Measurements from ENCODE around the gene VASH1. TPM values are rescaled to one million over a fixed set of nuclear protein-coding genes. Genes with fewer than 3 reads are reported as not detected.

The VASH1 gene
- total RNA-seq, 2 experiments from 2014 or later, result 2.5 to 2.6 TPM

DNA sequence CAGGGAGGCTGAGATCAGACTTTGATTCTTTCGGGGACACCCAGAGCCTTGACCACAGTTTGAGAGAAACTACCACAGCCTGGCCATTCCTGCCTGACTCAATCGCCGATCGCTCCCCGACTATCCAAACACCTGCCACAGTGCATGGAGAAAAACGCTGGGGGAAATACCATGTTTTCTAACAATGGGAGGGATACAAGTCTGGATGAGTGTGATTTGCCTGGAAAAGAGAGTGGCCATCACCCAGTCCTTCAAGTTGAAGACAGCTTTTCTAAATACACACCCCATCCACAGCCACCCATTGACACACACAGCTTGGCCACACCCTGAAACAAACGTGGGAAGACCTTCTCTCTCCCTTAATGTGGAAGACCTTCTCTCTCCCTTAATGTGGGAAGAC is 6.7 kb upstream of the VASH1 start:
- peaks cover 22% of the 10 kb centered on the region for H3K27me3 Mint-ChIP-seq
- H3K4me3 Mint-ChIP-seq, result no peak overlapping the region
- DNase-seq, result no peak
- H3K4me1 Mint-ChIP-seq, result no peaks in the 10 kb centered on the region
- ChIA-PET CTCF (no interaction called here), POLR2A (no interaction called here)
- H3K27ac Mint-ChIP-seq, result no peak overlapping the region
- no peaks in the 10 kb centered on the region for H3K36me3 Mint-ChIP-seq (ENCODE audit: low read depth)
- no peaks in the 10 kb centered on the region for H3K9me3 Mint-ChIP-seq

DNA sequence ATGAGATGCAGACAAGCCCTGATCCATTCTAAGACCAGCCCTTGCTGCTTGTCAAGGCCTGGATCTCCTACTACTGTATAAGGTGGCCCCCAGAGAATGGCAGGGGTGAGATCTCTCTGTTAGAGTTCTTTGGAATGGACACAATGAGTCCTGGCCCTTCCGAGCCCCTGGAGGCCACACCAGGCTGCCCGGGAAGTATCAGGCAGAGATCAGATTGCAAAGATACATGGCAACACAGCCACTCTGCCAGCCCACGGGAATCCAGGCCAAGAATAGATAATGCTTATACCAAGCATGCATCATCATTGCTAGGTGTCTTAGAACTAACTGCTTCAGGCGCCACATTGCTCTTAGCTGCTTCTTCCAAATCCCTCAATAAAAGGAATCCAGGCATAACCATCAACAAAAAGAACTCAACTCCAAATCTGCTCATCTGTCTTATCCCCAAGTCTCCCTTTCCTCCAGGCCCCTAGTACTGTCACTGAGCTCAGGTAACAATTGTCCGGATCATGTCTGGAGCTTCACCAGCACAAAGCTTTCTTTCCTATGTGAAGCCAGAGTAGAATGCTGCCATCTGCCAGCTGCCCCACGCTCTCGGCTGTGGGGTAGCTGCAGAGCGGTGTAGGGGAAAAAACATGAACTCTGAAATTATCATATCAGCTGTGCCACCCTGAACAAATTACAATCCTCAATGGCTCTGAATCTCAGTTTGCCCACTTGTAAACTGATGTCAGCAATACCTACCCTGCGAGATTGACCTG is 5.5 kb upstream of the VASH1 start:
- H3K27me3 Mint-ChIP-seq, result peaks cover 33% of the 10 kb centered on the region
- no peak for DNase-seq
- POLR2A ChIA-PET, result interaction anchor here (1.1 kb wide), 1 partner anchor 10 kb away, joined by 4 read pairs; no protein-coding TSS in a partner anchor
- H3K27ac Mint-ChIP-seq, result no peak overlapping the region
- peaks cover 3% of the 10 kb centered on the region for H3K4me1 Mint-ChIP-seq
- no peaks in the 10 kb centered on the region for H3K36me3 Mint-ChIP-seq (ENCODE audit: low read depth)
- H3K4me3 Mint-ChIP-seq, result no peak overlapping the region
- CTCF ChIA-PET, result no interaction called here
- no peaks in the 10 kb centered on the region for H3K9me3 Mint-ChIP-seq

DNA sequence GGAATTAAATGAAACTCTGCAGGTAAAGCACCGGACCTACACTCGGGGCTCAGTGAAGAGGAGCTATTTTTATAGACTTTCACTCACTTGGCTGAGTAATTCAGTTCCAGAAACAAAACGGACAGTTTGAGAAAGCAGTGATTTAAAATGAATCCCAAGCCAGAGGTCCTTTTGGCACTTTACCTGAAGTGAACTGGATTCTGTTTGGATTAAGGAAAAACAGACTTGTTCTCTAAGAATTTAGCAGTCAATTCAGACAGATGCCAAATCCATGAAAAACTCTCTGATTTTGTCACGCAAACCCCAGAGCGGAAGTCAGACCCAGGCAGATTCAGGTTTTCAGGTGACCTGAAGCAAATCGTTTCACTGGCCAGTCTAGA is 4.9 kb upstream of the VASH1 start:
- Mint-ChIP-seq H3K4me3 (no peak overlapping the region), H3K27me3 (peaks cover 34% of the 10 kb centered on the region), H3K9me3 (no peaks in the 10 kb centered on the region), H3K4me1 (peaks cover 7% of the 10 kb centered on the region), H3K27ac (no peak overlapping the region), H3K36me3 (ENCODE audit: low read depth) (no peaks in the 10 kb centered on the region)
- DNase-seq, result no peak
- ChIA-PET POLR2A (interaction anchor here (1.1 kb wide), 1 partner anchor 9 kb away, joined by 4 read pairs; no protein-coding TSS in a partner anchor), CTCF (no interaction called here)

DNA sequence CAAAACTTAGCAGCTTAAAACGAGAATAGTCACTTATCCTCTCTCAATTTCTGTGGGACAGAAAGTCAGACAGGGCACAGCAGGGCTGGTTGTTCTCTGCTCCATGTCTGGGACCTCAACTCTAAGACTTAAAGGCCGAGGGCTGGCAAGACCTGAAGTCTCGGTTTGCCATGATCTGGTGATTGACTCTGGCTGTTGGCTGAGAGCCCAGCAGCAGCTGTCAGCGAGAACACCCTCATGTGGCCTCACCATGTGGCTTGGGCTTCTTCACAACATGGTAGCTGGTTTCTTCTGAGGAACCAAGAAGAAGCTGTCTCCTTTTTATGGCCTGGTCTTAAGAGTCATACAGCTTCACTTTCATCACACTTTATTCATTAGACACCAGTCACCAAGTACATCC is 1.7 kb upstream of the VASH1 start:
- Mint-ChIP-seq H3K27me3 (peaks cover 55% of the 10 kb centered on the region), H3K4me1 (peaks cover 18% of the 10 kb centered on the region), H3K36me3 (ENCODE audit: low read depth) (no peaks in the 10 kb centered on the region), H3K9me3 (no peaks in the 10 kb centered on the region), H3K4me3 (no peak overlapping the region), H3K27ac (no peak overlapping the region)
- CTCF ChIA-PET, result interaction anchor here (1.2 to 2.7 kb wide), 2 partner anchors 25 to 49 kb away, joined by 3 to 11 read pairs; no protein-coding TSS in a partner anchor
- POLR2A ChIA-PET, result interaction anchor here (0.7 kb wide), 1 partner anchor 53 kb away, joined by 3 read pairs; the partner anchor contains the start of gene ANGEL1
- DNase-seq, result no peak

DNA sequence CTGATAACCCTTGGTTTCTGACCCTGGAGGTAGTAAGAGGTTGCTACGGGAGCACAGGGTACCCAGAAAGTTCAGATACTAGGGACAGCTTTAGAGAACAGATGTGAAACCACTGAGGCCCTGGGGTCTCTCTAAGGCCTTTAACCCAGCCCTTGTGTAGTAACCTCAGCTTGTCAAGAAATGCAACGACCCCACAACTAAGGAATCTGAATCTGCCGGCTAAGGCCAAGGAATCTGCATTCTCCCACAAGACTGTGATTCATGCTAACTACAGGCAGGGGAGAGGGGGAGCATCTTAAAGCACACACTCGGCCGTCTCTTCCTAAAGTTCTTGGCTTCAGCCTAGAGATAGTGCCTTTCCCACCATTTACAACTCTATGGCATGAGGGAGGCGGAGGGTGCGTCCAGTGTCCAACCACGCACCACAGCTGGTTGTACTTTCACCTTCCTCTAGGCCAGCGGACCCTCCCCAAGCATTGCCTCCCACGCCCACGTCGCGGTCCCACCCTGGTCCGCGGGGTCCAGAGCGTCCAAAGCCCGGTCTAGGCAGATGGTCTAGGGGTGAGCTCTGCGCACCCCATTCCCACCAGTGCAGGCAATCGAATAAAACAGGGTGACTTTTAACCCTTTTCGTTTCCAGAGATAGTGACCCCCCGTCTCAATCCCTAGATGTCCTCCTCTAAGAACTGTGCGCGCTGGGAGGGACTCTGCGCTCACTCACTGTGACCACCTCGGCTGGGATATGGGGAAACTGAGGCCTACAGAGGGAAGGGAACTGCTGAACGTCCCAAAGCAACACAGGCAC is 735 bp upstream of the VASH1 start:
- Mint-ChIP-seq H3K4me1 (peaks cover 18% of the 10 kb centered on the region), H3K27ac (no peak overlapping the region), H3K27me3 (peaks cover 59% of the 10 kb centered on the region), H3K36me3 (ENCODE audit: low read depth) (no peaks in the 10 kb centered on the region), H3K9me3 (no peaks in the 10 kb centered on the region), H3K4me3 (peak overlapping the region; percentile 69)
- POLR2A ChIA-PET, result interaction anchor here (1.2 kb wide), 1 partner anchor 51 kb away, joined by 3 read pairs; no protein-coding TSS in a partner anchor
- no peak for DNase-seq
- CTCF ChIA-PET, result interaction anchor here (1.2 to 2.7 kb wide), 4 partner anchors 24 to 51 kb away, joined by 3 to 11 read pairs (median 4); no protein-coding TSS in a partner anchor

DNA sequence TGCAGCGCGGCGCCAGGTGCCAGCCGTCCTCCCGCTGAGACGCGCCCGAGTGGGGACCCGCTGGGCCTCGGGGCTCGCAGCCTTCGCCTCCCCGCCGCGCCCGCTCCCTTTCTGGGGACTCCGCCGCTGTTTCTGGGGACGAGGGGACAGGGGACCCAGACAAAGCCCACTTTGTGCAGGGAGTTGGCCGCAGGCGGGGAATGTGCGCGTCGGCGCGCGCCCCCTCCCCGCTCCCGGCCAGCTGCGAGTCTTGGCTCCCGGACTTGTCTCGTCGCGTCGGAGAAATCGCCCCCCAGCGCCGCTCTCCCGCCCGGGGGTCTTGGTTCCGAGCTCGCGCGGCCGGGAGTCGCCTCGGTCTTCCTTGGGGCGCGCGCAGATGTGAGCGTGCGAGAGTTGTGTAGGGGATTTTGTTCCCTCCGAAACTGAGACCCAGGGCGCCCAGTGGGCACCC is 717 bp downstream of the VASH1 start:
- Mint-ChIP-seq H3K9me3 (no peaks in the 10 kb centered on the region), H3K27me3 (peaks cover 53% of the 10 kb centered on the region), H3K4me1 (peaks cover 18% of the 10 kb centered on the region), H3K36me3 (ENCODE audit: low read depth) (no peaks in the 10 kb centered on the region), H3K4me3 (peak overlapping the region; percentile 74), H3K27ac (no peak overlapping the region)
- no peak for DNase-seq
- POLR2A ChIA-PET, result interaction anchor here (1.1 to 1.2 kb wide), 3 partner anchors 21 to 50 kb away, joined by 3 to 4 read pairs (median 3); no protein-coding TSS in a partner anchor
- CTCF ChIA-PET, result interaction anchor here (1.3 to 2.7 kb wide), 3 partner anchors 23 to 49 kb away, joined by 3 to 11 read pairs (median 4); no protein-coding TSS in a partner anchor

DNA sequence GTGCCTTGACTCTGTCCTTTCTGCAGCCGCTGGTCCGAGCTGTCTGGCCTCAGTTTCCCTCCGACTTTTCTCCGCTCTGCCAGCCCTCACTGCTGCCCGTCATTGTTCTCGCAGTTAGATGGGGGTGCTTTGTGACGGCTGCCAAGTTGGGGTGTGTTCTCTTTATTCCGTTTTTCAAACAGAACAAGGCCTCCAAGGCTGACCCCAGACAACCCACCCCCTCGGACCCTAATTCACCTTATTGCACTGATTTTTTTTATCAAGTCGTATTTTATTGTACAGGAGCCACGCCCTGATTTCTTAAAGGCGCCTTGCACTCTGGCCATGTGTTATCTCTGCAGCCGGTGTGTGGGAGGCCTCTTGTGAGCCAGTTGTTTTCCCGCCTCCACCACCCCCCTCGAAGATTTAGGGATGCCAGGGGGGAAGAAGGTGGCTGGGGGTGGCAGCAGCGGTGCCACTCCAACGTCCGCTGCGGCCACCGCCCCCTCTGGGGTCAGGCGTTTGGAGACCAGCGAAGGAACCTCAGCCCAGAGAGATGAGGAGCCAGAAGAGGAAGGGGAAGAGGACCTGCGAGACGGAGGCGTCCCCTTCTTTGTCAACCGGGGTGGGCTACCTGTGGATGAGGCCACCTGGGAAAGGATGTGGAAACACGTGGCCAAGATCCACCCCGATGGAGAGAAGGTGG is 1.3 kb downstream of the VASH1 start:
- CTCF ChIA-PET, result no interaction called here

DNA sequence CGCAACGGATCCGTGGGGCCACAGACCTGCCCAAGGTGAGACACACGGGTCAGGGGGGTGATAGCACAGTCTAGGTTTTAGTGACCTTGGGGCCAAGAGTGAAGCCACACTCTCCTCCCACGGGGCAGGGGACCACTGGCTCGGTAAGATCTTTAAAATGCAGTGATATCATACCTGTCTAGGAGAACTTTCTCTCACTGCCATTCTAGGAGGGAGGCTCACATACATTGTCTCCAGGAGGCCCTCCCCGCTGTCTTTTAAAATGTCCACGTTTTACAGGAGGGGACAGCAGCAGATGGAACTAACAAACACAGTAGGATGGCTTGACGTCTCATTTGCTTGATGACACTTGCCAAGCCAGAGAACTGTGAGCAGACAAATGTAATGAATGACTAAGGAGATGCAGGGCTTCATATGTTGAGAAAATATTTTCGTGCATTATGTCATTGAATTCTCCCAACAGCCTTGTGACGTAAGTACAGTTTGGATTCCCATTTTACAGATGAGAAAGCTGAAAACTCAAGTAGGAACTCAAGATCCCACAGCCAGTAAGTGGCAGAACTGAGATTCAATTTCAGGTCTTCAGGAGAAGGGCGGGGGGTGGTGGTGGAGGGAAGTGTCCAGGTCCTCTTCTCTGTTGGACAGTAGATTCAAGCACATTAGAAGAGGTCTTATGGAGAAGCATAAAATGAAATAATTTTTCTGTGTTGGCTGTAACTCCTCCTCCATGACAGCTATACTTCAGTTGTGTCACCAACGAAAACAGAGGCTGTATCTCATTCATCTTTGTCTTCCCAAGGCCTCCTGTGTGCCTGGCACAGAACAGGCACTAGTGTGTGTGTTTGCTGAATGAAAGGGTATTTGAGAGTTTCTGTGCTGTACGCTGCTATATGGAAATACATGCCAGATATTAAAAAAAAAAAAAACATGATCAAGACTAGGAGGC is 2.1 kb downstream of the VASH1 start:
- POLR2A ChIA-PET, result no interaction called here
- Mint-ChIP-seq H3K4me3 (peak overlapping the region; percentile 35), H3K36me3 (ENCODE audit: low read depth) (no peaks in the 10 kb centered on the region), H3K4me1 (peaks cover 27% of the 10 kb centered on the region), H3K27ac (no peak overlapping the region), H3K9me3 (no peaks in the 10 kb centered on the region), H3K27me3 (peaks cover 48% of the 10 kb centered on the region)
- CTCF ChIA-PET, result no interaction called here
- DNase-seq, result no peak

More for the DNA sequence above, 1.3 kb downstream of the VASH1 start:
- Mint-ChIP-seq H3K4me3 (peak overlapping the region; percentile 74), H3K27ac (no peak overlapping the region), H3K36me3 (ENCODE audit: low read depth) (no peaks in the 10 kb centered on the region), H3K27me3 (peaks cover 53% of the 10 kb centered on the region), H3K4me1 (peaks cover 18% of the 10 kb centered on the region), H3K9me3 (no peaks in the 10 kb centered on the region)
- POLR2A ChIA-PET, result no interaction called here
- DNase-seq, result no peak

DNA sequence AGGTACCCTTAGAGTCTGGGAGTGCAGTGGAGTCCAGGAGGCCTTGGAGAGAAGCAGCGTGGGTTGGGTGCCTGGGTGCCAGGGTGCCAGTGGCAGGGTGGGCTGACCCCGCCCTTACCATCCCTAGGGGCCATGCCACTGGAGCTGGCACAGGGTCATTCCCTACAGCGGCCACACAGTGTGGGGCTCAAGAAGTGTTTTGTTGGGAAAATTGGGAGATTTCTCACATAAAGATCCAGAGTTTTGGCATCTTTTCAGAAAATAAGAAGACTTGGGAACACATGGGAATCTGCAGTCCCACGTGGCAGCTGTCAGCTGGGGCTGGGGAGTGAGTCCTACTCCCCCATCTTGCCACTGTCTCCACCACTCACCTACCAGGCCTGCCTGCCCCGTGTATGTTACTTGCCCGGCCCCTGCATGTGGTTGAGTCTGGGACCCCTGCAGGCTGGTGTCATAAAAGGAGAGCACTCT is 4.2 kb downstream of the VASH1 start:
- POLR2A ChIA-PET, result interaction anchor here (0.9 to 1.5 kb wide), 3 partner anchors 9 to 47 kb away, joined by 3 to 4 read pairs (median 3); partner anchors contain the start of gene ANGEL1
- Mint-ChIP-seq H3K27ac (no peak overlapping the region), H3K4me1 (peaks cover 39% of the 10 kb centered on the region), H3K27me3 (peaks cover 33% of the 10 kb centered on the region), H3K4me3 (no peak overlapping the region), H3K36me3 (ENCODE audit: low read depth) (no peaks in the 10 kb centered on the region), H3K9me3 (no peaks in the 10 kb centered on the region)
- CTCF ChIA-PET, result interaction anchor here (1.2 kb wide), 1 partner anchor 54 kb away, joined by 3 read pairs; no protein-coding TSS in a partner anchor
- DNase-seq, result no peak

DNA sequence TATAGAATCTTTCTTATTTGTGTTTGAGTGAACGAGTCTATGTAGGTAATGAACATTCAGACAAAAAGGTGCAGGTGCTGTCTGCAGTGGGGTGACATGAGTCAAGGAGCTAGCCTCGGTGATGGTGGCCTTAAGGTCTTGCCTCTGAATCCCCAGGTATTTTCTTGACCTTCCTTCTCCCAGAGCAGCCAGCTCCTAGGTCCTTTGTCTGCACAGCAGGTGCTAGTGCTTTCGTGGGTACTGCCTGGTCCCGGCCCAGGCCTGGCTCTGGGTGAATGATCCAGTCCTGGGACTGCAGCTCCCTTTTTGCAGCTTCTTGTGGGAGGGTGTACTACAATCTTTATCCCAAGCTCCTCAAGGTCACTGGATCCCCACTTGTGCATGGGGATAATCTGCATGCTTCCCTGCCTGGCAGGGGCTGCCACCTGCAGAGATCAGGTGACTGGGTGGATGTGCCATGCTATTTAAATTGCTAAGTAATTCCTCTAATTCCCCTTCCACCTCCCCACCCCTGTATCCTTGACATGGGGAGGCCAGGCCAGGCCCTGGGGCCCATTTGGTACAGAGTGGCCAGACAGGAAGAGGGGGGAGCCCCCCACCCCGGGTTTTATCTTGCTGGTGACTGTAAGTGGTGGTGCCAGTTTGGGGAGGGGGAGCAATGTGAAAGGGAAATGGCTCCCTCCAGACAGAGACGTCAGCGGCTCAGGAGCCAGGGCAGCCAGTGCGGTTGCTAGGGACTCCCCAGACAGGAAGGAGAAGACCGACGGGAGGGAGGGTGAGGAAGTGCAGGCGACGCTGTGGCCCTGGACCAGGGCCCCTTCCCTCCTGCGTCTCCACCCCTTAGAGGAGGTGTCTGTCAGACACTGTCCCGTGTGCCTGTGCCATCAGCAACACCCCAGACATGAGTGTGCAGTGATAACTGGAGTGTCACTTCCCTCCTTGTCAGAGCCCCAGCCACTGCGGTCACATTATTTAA is 6.7 kb downstream of the VASH1 start:
- CTCF ChIA-PET, result interaction anchor here (1.0 kb wide), 1 partner anchor 44 kb away, joined by 4 read pairs; no protein-coding TSS in a partner anchor
- POLR2A ChIA-PET, result interaction anchor here (1.1 to 3.1 kb wide), 3 partner anchors 12 to 44 kb away, joined by 3 to 17 read pairs (median 6); partner anchors contain the start of gene ANGEL1
- Mint-ChIP-seq H3K36me3 (ENCODE audit: low read depth) (no peaks in the 10 kb centered on the region), H3K9me3 (no peaks in the 10 kb centered on the region), H3K4me1 (peaks cover 24% of the 10 kb centered on the region), H3K27ac (peak overlapping the region; percentile 59), H3K27me3 (peaks cover 20% of the 10 kb centered on the region), H3K4me3 (peak overlapping the region; percentile 6)
- peak; percentile 83 for DNase-seq

Measured in activated CD4-positive, alpha-beta memory T cell treated with anti-CD3 and anti-CD28 coated beads, Interleukin-2, amount 10 ng/mL, durations not matched to agents 7 days and 5 days (primary cell).